GM18499 (cell line): ENCODE measurements around the gene ANKRD18A.
"Not testable (repeated sequence)": the region's sequence is repeated elsewhere in the genome, so short reads cannot be mapped to it uniquely, and the experiment has no call there.

Experiments
- ATAC-seq: cut with Tn5 transposase; IDR thresholded peaks from one replicate; pipeline ENCODE4 v1.9.1; 2021; ENCODE audit warnings: moderate number of reproducible peaks; ENCODE audit not compliant: insufficient read depth, unreplicated experiment

Gene ANKRD18A

GRCh38 chr9:38634315-38634714 lies 13.9 kb upstream of the ANKRD18A start:
- no peak for ATAC-seq

- ATAC-seq = no peak
These were observed 9.1 kb upstream of the ANKRD18A start for GRCh38 chr9:38629511-38629910.

- ATAC-seq = no peak
These were observed 5.6 kb upstream of the ANKRD18A start for GRCh38 chr9:38626006-38626405.

- ATAC-seq = no peak
These were observed 2.6 kb upstream of the ANKRD18A start for GRCh38 chr9:38622951-38623350.

- no peak for ATAC-seq
These were observed 1.9 kb upstream of the ANKRD18A start for GRCh38 chr9:38622288-38622674.

- no peak for ATAC-seq
These were observed 1.3 kb upstream of the ANKRD18A start for GRCh38 chr9:38621434-38622287.

GRCh38 chr9:38619556-38620447 lies 594 bp downstream of the ANKRD18A start:
- no peak for ATAC-seq

- ATAC-seq = not testable (repeated sequence)
These were observed 22.2 kb downstream of the ANKRD18A start for GRCh38 chr9:38598029-38598745.

GRCh38 chr9:38595117-38595516 lies 25.3 kb downstream of the ANKRD18A start:
- not testable (repeated sequence) for ATAC-seq

GRCh38 chr9:38591346-38592063 lies 28.9 kb downstream of the ANKRD18A start:
- ATAC-seq = not testable (repeated sequence)

- ATAC-seq = not testable (repeated sequence)
These were observed 36.6 kb downstream of the ANKRD18A start for GRCh38 chr9:38583765-38584164.

- not testable (repeated sequence) for ATAC-seq
These were observed 40.3 kb downstream of the ANKRD18A start for GRCh38 chr9:38580112-38580511.

- not testable (repeated sequence) for ATAC-seq
These were observed 44.2 kb downstream of the ANKRD18A start for GRCh38 chr9:38576181-38576580.

GRCh38 chr9:38566048-38566447 lies 54.3 kb downstream of the ANKRD18A start:
- ATAC-seq = not testable (repeated sequence)

- not testable (repeated sequence) for ATAC-seq
These were observed 55.2 kb downstream of the ANKRD18A start for GRCh38 chr9:38565178-38565577.

GRCh38 chr9:38563911-38564310 lies 56.5 kb downstream of the ANKRD18A start:
- not testable (repeated sequence) for ATAC-seq

GRCh38 chr9:38561134-38561533 lies 59.3 kb downstream of the ANKRD18A start:
- ATAC-seq = not testable (repeated sequence)

- not testable (repeated sequence) for ATAC-seq
These were observed 61.2 kb downstream of the ANKRD18A start for GRCh38 chr9:38559172-38559571.

GRCh38 chr9:38557746-38558145 lies 62.6 kb downstream of the ANKRD18A start:
- not testable (repeated sequence) for ATAC-seq

- ATAC-seq = not testable (repeated sequence)
These were observed 65.4 kb downstream of the ANKRD18A start for GRCh38 chr9:38554966-38555365.
